SHP77 treated with DMSO at 0.1 percent for 48 hours (cell line): ENCODE data around the gene OXER1.

Experiments
- DNase-seq: peaks from one replicate; lab custom pipeline; 2025; lab: John Stamatoyannopoulos, UW

OXER1 gene

DNA sequence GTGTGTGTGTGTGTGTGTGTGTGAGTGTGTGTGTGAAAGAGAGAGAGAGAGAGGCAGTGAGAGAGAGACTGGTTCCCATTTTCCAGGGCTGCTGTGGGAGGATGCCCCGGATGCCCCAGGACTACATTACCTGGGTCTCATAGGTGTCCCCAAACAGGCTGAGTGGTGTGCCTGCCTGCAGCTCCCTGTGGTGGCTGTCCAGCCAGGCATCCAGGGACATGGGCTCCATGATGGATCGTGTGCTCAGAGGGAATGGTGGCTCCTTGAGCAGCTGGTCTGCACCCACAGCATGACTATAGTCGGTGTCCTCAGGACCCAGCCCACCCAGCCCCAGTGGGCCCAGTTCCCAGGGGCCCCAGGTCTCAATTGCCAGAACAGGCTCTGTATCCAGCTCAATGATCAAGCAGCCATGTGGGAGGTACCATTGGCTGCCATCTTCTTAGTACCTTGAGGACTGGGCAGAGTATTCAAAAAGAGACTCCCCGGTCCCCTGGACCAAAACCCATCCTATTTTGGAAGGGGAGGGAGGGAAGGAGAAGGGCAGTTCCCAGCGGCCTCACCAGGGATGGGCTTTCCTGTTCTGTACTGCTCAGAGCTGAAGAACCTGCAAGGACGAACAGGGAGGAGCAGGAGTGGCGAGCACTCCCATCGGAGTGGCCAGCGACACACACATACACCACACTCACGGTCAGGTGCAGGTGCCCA, 5.8 kb upstream of the OXER1 start:
- no peak for DNase-seq

DNA sequence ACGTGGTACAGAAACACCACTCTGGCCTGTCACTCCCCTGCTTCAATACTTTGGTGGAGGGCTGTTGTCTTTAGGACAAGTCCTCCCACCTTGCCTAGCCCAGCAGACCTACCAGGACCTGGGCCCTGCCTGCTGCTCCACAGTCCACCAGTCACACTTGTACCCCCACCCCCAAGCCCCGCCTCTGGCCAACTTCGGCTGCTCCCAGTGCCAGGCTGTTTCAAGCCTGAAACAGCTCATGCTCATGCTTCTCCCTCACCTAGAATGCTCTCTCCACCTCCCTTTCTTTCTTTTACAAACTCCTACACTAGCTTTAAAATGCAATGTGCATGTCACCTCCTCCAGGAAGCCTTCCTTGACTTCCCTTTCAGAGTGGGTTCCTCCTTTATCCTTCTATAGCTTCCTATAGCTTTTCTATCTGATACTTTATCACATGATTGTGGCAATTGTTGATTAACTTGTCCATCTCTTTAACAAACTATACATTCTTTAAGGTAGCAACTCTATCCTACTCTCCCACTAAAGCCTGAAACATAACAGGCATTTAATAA, 4.8 kb upstream of the OXER1 start:
- DNase-seq: no peak

DNA sequence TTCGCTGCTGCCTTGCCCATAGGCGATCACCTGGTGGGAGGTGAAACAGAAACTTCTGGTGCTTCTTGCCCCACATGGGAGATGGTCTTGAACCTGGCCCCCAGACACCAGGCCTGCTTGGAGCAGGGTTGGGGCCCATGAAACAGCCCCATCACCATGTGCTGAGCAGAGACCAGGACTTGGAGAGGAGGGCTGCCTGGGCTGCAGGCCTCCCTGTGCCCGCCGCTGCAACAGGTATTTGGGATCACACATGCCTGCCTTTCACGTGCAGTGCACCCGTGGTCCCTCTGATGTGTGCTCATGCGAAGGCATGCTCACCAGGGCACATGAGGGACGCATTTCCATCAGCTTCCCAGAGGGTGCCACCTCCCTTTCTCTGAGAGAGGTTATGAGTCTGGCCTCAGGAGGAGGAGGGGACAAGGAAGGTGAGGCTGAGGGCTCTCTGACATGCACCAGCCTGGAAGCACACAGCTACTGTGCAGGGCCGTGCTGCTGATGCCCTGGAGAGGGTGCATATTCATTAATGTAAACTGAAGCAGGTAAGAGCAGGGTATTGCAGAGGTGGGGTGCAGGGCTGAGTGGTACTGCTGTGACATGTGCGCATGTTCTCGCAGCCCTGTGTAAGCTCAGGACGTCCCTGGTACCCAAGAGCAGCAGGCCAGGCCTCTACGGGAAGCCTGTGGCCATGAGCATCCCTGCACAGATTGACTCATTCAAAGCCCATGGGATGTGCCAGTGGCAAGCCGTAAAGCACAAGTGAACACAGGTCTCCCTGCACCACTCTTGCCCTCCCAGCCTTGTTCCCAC, 4.2 kb upstream of the OXER1 start:
- DNase-seq: no peak

DNA sequence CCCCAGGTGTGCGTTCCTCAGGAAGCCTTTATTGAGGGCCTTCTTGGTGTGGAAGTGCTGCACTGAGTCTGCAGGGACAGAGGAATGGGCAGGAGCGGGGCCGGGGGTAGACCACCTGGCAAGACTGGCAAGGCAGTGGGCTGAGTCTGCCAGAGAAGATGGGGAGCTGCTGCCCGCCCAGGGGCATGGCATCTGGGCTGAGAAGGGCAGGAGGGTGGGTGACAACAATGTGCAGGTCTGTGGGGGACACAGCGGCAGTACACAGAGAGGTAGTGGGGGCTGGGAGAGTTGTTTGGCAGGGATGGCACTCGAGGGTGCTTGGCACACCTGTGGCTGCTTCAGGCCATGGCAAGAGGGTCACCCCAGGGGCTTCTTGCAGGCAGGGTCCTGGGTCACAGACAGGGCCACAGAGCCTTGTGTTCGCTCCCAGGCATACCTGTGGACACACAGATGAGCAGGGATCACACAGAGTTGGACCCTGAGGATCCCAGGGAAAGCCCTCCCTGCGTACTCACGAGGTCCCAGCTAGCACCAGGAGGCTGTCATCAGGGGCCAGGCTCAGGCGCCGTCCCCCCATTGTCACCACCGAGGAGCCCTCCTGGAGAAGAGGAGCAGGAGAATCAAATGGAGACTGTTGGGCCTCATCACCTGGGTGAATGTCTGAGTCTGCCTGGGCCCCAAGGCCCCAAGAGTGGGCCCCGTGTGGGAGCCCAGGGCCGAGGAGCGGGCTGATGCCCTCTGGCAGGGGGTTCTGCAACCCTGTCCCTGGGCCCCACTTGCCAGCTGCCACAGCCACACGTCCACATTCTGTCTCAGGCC, 3.4 kb upstream of the OXER1 start:
- DNase-seq: no peak

DNA sequence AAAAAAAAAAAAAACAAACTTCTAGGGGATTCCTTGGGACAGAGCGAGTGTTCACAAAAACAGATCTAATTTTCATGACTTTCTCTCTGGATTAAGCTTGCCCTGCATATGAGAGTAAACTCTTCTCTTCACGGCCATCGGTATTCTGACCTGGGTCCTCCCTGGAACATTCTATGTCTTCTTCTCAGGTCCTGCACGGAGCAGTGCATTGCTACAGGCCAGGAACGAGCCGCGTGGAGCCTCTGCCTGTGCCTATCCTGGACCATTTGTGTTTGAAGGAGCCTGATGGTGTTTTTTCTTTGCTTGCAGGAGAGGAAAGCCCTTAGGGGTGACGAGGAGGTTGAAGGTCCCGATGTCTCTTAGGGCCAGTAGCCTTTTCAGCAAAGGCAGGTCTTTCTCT, 1.8 kb upstream of the OXER1 start:
- no peak for DNase-seq

DNA sequence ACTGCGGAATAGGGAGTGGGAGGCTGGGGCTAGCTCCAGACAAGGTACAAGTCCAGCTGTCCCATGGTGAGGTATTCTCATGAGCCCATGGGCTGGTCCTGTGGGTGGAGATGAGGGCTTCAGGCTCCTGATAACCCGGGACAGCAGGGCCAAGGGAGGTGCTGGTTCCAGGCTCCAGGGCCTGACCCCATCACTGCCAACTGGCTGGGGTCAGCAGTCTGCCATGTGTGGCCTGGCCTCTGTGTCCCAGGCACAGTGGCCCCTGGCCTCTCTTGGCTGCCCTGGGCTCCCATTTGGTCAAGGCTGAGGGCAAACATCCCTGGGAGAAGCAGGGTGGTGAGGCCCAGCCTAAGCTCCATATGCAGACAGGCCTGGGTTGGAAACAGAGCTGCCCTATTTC, 966 bp upstream of the OXER1 start:
- DNase-seq: no peak

DNA sequence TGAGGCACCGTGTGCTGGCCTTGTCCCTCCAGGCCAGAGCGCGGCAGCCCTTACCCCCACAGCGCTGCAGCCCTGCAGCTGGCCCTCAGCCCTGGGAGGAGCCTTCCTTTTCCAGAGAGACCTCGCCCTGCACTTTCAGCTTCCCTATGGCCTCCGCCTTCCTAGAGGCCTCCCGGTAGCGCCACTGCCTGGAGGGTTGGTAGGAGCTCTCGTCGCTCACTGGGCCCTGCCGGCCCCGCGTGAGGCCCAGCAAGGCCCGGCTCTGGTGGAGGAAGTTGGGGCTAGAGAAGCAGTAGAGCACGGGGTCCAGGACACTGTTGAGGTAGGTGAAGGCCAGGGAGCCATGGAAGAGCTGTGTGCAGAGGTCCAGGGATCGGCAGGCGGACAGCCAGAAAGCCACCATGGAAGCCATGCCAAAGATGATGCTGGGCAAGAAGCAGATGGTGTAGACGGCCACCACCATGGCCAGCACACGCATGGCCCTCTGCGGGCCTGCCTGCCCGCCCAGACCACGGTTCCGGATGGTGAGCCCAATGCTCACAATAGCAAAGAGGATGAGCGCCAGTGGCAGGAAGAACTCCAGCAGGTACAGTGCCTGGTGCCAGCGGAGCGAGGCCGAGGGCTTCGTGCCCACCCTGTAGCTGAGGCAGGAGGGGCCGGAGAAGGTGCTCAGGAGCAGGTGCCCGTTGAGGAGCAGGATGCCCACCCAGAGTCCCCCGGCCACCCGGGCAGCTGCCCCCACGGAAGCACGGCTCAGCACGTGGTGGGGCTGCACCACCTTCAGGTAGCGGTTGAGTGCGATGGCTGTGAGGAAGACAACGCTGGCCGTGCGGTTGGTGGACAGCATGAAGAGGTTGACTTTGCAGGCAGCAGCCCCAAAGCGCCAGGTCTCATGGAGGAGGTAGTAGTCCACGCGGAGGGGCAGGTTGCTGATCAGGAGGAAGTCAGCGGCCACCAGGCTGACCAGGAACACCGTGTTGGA, 821 bp downstream of the OXER1 start:
- DNase-seq: no peak

DNA sequence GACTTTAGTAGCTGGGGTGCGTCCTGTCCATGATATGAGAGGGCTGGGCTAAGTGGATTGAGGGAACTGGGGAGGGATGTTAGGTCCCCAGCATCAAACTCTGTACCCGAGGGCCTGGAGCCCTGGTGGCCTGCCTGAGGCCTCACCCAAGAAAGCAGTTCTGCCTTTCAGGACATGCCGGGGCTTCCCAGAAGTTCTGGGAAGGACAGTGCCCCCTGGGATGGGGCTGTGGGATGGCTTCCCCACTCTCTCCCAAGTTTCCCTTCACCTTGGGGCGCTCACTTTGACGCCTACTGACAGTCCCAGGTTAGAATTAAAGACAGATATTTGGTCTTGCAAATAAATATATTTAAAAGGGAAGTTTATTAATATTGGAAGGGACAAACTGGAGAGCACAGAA, 1.8 kb downstream of the OXER1 start:
- DNase-seq: no peak

DNA sequence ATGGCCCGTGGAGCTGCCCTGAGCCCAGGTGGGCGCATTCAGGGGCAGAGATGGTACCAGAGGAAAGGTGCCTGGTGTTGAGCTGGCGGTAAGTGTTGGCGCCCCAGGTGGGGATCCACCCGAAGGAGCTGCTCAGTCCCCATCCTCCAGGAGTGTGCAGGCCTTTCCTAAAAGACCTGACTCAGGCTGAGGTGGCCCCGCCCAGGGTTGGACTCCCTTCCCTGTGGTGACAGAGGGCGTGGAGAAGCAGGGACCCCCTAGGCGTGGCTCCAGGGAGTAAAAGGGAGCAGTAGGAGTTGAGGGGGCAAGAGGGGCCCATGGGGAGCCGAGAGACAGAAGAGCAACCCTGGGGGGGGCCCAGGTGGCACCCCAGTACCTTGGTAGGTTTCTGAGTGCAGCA, 2.4 kb downstream of the OXER1 start:
- no peak for DNase-seq

DNA sequence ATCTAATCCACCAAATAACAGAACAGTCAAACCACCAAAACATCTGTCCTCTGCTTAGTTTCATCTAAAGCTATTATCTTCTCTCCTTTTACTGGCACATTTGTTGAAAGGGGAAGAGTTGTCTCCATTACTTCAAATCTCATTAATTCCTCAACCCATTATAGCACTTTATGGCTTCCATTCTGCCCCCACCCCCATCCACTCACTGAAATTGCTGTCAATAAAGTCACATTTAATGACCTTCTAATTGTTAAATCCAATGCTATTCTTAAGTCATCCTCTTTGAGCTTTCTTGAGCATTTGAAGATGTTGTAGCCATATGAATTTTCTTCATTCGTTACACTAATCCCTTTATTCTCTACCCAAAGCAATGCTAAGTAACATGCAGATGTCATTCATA, 5.2 kb downstream of the OXER1 start:
- no peak for DNase-seq

DNA sequence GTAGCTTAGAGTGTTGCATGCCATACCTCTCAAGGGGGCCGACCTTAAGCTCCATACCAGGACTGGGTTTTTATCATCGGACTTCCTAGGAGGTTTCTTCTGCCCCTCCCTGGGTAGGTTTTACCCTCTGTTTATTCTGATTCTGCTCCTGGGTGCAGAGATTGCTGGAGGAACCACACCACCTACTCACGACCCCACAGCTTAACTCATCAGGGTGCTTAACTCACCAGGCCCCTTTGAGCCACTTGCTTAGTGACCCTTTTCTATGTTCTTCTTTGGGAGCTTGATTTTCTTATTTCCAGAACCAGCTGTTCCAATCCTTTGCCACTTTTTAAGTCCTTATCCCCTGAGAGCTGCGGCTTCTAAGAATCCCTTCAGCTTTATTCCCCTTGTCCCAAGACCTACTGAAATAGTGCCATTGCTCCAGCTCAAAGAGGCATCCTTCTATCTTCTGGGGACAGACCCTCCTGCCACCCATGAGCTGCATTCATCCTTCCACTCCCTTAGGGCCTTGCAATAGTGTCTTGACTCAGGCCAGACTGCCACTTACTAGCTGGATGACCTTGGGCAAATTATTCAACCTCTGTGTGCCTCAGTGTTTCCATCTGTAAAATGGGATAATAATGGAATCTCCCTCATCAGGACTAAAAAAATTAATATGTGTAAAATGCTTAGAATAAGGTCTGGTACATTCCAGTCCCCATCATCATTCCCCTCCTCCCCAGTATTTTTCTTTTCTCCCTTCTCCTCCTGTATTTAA, 5.8 kb downstream of the OXER1 start:
- DNase-seq: no peak

DNA sequence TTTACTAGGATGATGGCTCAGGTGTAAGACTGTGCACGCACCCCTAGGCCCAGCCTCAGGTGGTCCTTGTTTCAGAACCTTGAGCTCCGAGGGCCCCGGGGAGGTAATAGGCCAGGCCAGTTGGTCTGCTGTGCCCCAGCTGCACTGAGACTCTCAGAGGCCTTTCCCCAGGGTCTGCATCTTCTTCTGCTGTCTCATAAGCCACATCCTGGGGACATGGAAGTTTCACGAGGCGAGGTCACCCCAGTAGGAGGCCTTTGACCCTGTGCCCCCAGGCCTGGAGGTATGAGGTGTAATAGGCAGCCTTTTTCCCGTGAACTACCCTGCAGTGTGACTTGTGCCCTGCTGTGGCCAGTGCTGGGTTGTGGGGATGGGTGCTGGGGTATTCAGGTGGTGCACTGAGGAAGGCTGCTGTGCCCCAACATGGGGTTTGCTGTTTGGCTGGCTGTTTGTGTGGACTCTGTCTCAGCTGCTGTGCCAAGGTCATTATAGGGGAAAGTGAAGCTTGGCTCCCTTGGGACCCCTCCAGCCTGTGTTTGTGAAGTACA, 6.9 kb downstream of the OXER1 start:
- no peak for DNase-seq

DNA sequence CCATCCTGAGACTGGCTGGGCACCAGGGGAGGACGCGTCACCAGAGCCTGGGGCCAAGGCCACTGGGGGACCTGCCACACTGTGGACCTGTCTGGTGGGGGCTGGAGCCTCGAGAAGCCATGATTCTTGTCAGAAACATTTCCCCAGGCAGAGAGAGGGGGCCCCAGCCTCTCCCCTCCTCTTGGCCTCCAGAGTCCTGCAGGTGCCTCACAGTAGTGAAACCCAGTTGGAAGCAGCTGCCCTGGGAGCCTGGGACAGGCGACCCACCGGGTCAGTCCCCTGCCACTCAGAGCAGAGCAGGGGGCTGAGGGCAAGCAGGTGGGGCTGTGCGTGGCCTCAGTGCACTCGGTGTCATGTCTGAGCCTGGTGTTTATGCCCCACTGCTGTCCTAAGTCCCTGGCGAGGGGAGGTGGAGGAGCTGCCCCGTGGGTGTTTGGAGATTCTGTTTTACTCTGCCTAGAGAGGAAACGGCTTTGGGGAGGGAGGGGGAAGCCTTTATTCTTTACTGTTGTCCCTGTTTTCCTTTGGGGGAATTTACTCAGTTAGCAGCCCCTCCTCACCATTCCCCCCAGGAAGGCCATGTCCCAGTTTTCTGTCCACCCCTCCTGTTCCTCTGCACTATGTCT, 7.7 kb downstream of the OXER1 start:
- no peak for DNase-seq

DNA sequence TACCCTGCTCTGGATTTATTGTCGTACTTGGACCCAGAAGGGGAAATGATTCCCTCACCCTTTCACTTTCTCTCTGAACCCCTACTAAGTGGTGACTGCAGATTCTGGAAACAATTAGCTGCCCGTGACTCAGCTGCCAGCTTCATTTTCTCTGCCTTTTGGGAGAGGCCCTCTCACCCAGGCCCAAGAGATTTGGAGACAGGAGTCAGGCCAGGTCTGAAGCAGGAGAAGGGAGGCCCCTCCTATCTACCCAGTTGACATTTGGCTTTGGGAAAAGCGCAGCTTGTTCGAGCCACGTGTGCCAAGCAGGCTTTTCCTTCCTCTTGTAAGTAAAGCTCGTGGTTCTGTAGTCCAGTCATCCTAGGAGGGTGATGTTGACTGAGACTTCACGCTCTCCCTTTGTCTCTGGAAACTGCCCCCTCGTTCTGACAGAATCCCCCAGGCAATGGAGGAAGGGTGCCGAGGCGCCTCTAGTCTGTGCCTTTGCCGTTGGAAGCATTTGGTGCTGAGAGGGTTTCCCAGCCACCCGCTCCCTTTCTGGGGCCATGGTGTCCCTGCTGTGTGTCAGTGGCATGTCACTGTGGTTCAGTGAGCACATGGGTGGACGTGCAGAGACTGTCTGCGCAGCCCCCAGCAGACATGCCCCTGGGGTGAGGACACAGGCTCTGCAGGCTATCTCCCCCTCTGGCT, 8.6 kb downstream of the OXER1 start:
- DNase-seq: no peak

DNA sequence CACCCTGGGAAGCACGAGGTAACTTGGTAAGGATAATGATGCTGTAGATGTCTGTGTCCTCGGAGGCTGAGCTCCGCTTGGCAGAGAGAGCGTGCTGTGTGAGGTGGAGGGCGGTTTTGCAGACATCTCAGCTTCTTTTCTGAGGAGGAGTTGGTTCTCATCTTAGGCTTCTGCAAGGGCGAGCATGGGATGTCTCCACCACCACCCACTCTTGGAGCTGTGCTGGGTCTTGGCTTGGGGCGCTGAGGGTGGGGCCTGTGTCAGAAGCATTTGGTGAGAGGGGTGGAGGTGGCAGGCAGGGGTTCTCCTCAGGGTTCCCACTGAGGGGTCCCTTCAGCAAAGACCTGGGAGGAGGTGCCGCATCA, 9.2 kb downstream of the OXER1 start:
- DNase-seq: no peak

DNA sequence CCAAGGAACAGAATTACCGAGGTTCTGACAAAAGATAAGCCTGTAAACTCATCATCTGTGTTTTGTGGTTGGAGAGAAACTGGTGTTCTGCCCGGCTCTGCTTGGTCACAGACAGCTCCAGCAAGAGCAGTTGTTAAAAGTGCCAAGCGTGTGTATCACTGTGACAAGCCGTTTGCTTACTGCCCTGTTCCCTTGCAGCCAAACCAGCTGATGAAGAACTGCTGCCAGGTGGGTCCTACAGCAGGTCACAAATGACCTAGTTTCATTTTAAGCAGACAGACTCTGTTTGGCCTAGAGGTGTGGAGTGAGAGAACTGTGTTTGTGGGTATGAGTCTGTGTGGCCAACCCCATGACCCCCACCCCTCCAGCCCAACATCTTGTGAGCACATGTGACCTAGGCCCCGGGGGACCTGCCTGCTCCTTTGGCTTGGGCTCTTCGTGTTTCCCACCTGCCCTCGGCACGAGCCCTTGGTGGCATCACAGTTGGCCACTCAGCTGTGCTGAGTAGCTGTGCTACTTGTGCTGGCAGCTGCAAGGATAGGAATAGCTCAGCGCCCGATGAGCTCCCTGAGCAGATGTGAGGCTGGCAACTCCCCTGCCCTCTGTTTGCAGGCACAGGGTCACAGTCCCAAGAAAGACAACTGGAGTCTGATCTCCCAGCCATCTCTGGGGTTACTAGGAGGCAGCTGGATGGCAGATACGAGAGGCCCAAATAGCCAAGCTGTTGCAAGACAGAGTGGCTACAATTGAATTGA, 9.7 kb downstream of the OXER1 start:
- peak; percentile 15 for DNase-seq

DNA sequence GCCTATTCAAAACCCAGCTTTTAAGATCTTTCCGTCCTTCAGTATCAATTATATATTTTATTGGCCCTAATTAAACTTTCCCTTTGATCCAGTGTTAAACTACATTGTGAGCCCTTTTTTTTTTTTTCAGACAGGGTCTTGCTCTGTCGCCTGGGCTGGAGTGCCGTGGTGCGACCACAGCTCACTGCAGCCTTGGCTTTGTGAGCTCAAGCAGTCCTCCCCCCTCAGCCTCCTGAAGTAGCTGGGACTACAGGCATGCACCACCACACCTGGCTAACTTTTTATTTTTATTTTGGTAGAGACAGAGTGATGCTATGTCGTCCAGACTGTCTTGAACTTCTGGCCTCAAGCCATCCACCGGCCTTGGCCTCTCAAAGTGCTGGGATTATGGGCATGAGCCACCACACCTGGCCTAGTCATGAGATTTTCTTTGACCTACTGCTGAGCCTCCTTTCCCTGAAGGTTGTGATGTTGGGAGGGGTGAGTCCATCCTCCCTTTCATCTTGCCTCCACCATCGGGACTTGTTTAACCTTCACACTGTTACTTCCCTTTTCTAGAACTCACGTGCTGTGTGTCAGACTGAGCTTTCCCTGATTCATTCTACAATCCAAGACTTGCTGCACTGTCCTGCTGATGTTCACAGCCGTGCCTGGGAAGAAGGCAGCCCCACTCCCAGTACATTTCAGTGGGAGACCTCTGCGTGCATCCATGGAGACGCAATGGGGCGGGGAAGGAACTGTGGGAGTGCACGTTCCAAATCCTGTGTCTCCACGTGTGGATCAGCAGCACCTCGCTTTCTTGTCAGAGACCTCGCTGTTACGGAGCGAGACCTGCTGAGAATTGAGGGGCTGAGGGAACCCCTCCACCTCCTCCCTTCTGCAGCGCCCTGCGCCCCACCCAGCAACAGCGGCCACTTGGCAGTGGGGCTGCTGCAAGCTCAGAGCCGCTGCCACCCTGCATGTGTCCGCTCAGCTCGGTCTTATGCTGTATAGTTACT, 10.8 kb downstream of the OXER1 start:
- DNase-seq: no peak
